ENCODE results near the gene TCFL5.

The TCFL5 gene

GRCh38 chr20:62846166-62846890, 15.3 kb downstream of the TCFL5 start:
- TF ChIP-seq CTCF (conservative IDR thresholded peaks at IDR 0.05), result no peak
- no peak overlapping the region for H3K27ac ChIP-seq

DNA sequence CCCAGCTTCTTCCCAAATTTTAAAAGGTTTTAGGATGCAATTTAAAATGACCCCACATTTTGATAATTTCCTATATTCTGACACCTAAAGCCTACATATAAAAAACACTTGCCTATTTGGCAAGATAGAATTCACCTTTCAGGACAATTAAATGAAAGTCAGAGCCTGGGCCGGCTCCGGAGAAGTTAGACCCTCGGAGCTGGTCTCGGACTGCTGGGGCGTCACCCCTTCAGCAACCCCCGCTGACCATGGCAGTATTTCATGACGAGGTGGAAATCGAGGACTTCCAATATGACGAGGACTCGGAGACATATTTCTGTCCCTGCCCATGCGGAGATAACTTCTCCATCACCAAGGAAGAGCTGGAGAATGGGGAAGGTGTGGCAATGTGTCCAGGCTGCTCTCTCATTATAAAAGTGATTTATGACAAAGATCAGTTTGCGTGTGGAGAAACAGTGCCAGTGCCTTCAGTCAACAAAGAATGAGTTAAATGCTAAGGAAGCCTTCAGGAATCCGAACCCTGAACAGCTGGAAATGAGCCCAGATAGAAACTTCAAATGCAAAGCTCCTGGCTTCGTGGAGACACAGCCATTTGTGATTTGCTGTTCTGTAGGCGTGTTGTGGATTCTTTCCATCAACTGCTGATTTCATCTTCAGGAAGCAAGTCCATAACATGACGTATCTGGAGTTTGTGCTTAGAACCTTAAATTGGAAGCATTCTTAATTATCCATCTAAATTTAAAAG, 16.0 kb downstream of the TCFL5 start:
- no peak for TF ChIP-seq CTCF (conservative IDR thresholded peaks at IDR 0.05)
- no peak overlapping the region for H3K27ac ChIP-seq

DNA sequence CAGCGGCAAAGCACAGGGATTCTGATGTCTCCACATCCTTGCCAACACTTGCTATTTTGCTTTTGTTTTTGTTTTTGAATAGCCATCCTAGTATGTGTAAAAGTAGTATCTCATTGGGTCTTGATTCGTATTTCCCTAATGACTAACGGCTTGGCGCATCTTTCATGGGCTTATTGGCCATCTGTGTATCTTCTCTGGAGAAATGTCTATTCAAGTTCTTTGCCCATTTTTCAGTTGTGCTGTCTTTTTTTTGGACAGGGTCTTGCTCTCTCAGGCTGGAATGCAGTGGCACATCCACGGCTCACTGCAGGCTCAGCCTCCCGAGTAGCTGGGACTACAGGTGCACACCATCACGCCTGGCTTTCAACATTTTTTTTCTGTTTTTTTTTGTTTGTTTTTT, 17.4 kb downstream of the TCFL5 start:
- TF ChIP-seq CTCF (conservative IDR thresholded peaks at IDR 0.05), result no peak
- no peak overlapping the region for H3K27ac ChIP-seq

- TF ChIP-seq CTCF (conservative IDR thresholded peaks at IDR 0.05), result no peak
- no peak overlapping the region for H3K27ac ChIP-seq
Observed at GRCh38 chr20:62843656-62844055, 18.0 kb downstream of the TCFL5 start.

DNA sequence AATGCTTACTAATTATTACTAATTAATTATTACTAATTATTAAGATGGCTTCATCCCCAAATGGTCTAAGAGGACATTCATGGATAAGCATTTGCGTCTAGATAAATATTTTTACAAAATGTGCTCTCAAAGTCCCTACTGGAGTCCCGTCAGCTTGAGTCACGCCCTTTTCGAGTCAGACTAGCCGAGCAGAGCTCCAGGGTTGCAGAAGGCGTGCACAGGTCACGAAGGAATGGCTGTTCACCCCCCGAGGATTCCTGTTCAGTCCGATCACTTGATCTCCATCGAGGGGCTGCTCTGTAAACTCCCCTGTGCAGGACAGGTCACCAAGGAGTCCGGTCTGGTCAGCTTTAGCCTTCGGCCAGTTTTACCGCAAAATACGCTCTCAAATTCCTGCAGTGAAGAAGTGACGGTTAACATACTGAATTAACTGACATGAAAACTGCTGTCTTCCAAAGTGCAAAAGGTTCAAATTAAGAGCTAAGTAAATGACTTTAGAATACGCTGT, 19.9 kb downstream of the TCFL5 start:
- TF ChIP-seq CTCF (conservative IDR thresholded peaks at IDR 0.05), result no peak
- H3K27ac ChIP-seq, result no peak overlapping the region

DNA sequence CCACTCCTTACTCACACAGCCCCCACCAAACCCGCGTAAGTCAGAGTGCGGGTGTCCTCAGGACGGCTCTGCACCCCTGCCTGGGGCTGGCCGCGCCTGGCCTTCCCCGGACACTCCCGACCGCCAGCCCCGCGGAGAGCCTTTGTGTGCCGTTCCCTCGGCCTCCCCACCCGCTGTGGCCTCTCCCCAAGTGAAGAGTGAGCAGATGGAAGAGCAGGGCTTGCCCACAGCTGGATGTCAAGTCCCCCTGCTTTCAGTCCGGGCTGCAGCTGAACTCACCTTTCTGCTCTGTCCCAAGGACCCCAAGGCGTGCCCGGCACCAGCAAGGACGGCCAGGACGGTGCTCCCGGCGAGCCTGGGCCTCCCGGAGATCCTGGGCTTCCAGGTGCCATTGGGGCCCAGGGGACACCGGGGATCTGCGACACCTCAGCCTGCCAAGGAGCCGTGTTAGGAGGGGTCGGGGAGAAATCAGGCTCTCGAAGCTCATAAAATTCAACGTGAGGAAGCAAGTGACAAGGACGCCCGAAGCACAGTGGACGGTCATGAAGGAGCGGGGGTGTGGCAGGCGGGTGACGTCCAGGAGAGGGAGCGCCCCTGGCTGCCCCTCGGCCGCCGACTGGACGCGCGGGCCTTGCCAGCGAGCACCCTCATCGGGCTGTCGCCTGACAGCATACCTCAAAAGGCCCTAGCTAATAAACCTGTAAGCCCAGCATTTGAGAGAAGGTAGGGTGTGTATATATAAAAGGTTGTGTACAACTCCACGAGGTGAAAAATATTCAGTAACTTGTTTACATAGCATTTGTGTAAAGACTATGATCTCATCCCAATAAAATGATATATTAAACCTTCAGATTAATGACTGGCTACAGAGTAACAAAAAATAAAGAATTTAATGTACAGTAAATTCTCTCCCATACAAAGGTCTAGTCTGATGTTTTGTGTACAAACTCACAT, 21.1 kb downstream of the TCFL5 start:
- peak overlapping the region; percentile 46 for H3K27ac ChIP-seq
- TF ChIP-seq CTCF (conservative IDR thresholded peaks at IDR 0.05), result no peak

- H3K27ac ChIP-seq, result no peak overlapping the region
- no peak for TF ChIP-seq CTCF (conservative IDR thresholded peaks at IDR 0.05)
Observed at GRCh38 chr20:62839816-62840215, 21.8 kb downstream of the TCFL5 start.
